ENCODE measurements around the gene ZSWIM5.
"Not testable (repeated sequence)": the region's sequence is repeated elsewhere in the genome, so short reads cannot be mapped to it uniquely, and the experiment has no call there.

ZSWIM5 gene

GRCh38 chr1:45141247-45142003 is 65.0 kb downstream of the ZSWIM5 start:
- in situ Hi-C loops (cut with MboI; ENCODE audit: low pct_unique_long_range_greater_than_20kb, low sequenced_read_pairs, unreplicated experiment): no loop called here
- no peak for DNase-seq (ENCODE audit: low spot score)
- no peak for TF ChIP-seq CTCF (IDR thresholded peaks at IDR 0.05; ENCODE audit: extremely low read depth, insufficient read depth, missing control alignments)

GRCh38 chr1:45136984-45137383 is 69.4 kb downstream of the ZSWIM5 start:
- no peak for DNase-seq (ENCODE audit: low spot score)
- in situ Hi-C loops (cut with MboI; ENCODE audit: low pct_unique_long_range_greater_than_20kb, low sequenced_read_pairs, unreplicated experiment): no loop called here

GRCh38 chr1:45135316-45135715 is 71.1 kb downstream of the ZSWIM5 start:
- no peak for TF ChIP-seq CTCF (IDR thresholded peaks at IDR 0.05; ENCODE audit: extremely low read depth, insufficient read depth, missing control alignments)
- in situ Hi-C loops (cut with MboI; ENCODE audit: low pct_unique_long_range_greater_than_20kb, low sequenced_read_pairs, unreplicated experiment): no loop called here
- DNase-seq (ENCODE audit: low spot score): no peak

More at GRCh38 chr1:45136984-45137383, 69.4 kb downstream of the ZSWIM5 start:
- TF ChIP-seq CTCF (IDR thresholded peaks at IDR 0.05; ENCODE audit: extremely low read depth, insufficient read depth, missing control alignments): no peak

- DNase-seq (ENCODE audit: low spot score): no peak
- in situ Hi-C loops (cut with MboI; ENCODE audit: low pct_unique_long_range_greater_than_20kb, low sequenced_read_pairs, unreplicated experiment): no loop called here
- no peak for TF ChIP-seq CTCF (IDR thresholded peaks at IDR 0.05; ENCODE audit: extremely low read depth, insufficient read depth, missing control alignments)
Observed at GRCh38 chr1:45134461-45134873, 71.9 kb downstream of the ZSWIM5 start.

GRCh38 chr1:45132719-45133118 is 73.7 kb downstream of the ZSWIM5 start:
- DNase-seq (ENCODE audit: low spot score); in situ Hi-C loops (cut with MboI; ENCODE audit: low pct_unique_long_range_greater_than_20kb, low sequenced_read_pairs, unreplicated experiment): not testable (repeated sequence)

GRCh38 chr1:45123358-45123757 is 83.0 kb downstream of the ZSWIM5 start:
- TF ChIP-seq CTCF (IDR thresholded peaks at IDR 0.05; ENCODE audit: extremely low read depth, insufficient read depth, missing control alignments): no peak
- no peak for DNase-seq (ENCODE audit: low spot score)
- in situ Hi-C loops (cut with MboI; ENCODE audit: low pct_unique_long_range_greater_than_20kb, low sequenced_read_pairs, unreplicated experiment): no loop called here

- TF ChIP-seq CTCF (IDR thresholded peaks at IDR 0.05; ENCODE audit: extremely low read depth, insufficient read depth, missing control alignments): no peak
- no peak for DNase-seq (ENCODE audit: low spot score)
- in situ Hi-C loops (cut with MboI; ENCODE audit: low pct_unique_long_range_greater_than_20kb, low sequenced_read_pairs, unreplicated experiment): no loop called here
Observed at GRCh38 chr1:45122724-45123123, 83.7 kb downstream of the ZSWIM5 start.
